Astrocyte (in vitro differentiated cells and primary cell): ENCODE measurements around the gene CCDC102A. TPM values are rescaled to one million over a fixed set of nuclear protein-coding genes. Genes with fewer than 3 reads are reported as not detected.
A peak's percentile ranks its signal among the peaks of the same experiment; 100 is the strongest.

ENCODE experiments used
- DNase-seq: peaks from one replicate; pipeline ENCODE4 v3.0.0-alpha.2; 2010; ENCODE audit warnings: low read depth
- FAIRE-seq: peaks from 2 replicates; lab custom pipeline; 2011; peaks lifted over from hg19 to GRCh38; lab: Jason Lieb, UNC
- H2AFZ ChIP-seq: 2 replicates; pipeline ENCODE4 v1.6.0; 2012; ENCODE audit warnings: low read depth, low read length, inconsistent platforms
- H3K27ac ChIP-seq: 2 replicates; pipeline ENCODE4 v1.5.1; 2011; ENCODE audit warnings: low read depth, low read length, inconsistent platforms
- H3K27me3 ChIP-seq: 2 replicates; pipeline ENCODE4 v1.6.0; 2011; ENCODE audit warnings: low read length, inconsistent platforms; ENCODE audit not compliant: insufficient read depth
- H3K36me3 ChIP-seq: 2 replicates; pipeline ENCODE4 v1.5.1; 2011; ENCODE audit warnings: low read length, inconsistent platforms; ENCODE audit not compliant: insufficient read depth
- H3K4me1 ChIP-seq: 2 replicates; pipeline ENCODE4 v1.5.1; 2011; ENCODE audit warnings: low read length, inconsistent platforms; ENCODE audit not compliant: insufficient read depth
- H3K4me2 ChIP-seq: 2 replicates; pipeline ENCODE4 v1.6.0; 2012; ENCODE audit warnings: low read length, inconsistent platforms
- H3K4me3 ChIP-seq: 2 replicates; pipeline ENCODE4 v1.5.1; 2011; ENCODE audit warnings: low read depth, mild to moderate bottlenecking, low read length, inconsistent platforms; ENCODE audit not compliant: insufficient read depth
- H3K79me2 ChIP-seq: 2 replicates; pipeline ENCODE4 v1.6.0; 2012; ENCODE audit warnings: mild to moderate bottlenecking, low read length, inconsistent platforms; ENCODE audit not compliant: insufficient read depth
- H3K9ac ChIP-seq: 2 replicates; pipeline ENCODE4 v1.6.0; 2012; ENCODE audit warnings: mild to moderate bottlenecking, low read length, inconsistent platforms
- H3K9me3 ChIP-seq: 2 replicates; pipeline ENCODE4 v1.5.1; 2012; ENCODE audit warnings: low read depth, mild to moderate bottlenecking, low read length, inconsistent platforms; ENCODE audit not compliant: insufficient read depth
- H4K20me1 ChIP-seq: 2 replicates; pipeline ENCODE4 v1.6.0; 2012; ENCODE audit warnings: low read length, inconsistent platforms; ENCODE audit not compliant: insufficient read depth
- H3K27ac Mint-ChIP-seq: one replicate; pipeline ENCODE4 v1.8.0; 2021; ENCODE audit warnings: mild to moderate bottlenecking, mixed read lengths; ENCODE audit not compliant: unreplicated experiment
- H3K27me3 Mint-ChIP-seq: one replicate; pipeline ENCODE4 v1.8.0; 2021; ENCODE audit warnings: low read depth, mixed read lengths; ENCODE audit not compliant: unreplicated experiment
- H3K36me3 Mint-ChIP-seq: one replicate; pipeline ENCODE4 v1.8.0; 2021; ENCODE audit warnings: low read depth, mixed read lengths; ENCODE audit not compliant: unreplicated experiment
- H3K4me1 Mint-ChIP-seq: one replicate; pipeline ENCODE4 v1.8.0; 2021; ENCODE audit warnings: low read depth, mixed read lengths; ENCODE audit not compliant: unreplicated experiment
- H3K4me3 Mint-ChIP-seq: one replicate; pipeline ENCODE4 v1.8.0; 2021; ENCODE audit warnings: mild to moderate bottlenecking, moderate library complexity, mixed read lengths; ENCODE audit not compliant: unreplicated experiment
- H3K9me3 Mint-ChIP-seq: one replicate; pipeline ENCODE4 v1.8.0; 2021; ENCODE audit warnings: mild to moderate bottlenecking, mixed read lengths; ENCODE audit not compliant: unreplicated experiment
- CTCF ChIP-seq: IDR thresholded peaks from 2 replicates; pipeline ENCODE4 v1.5.1; 2011; ENCODE audit warnings: low read depth, mild to moderate bottlenecking, inconsistent platforms, low read length, moderate library complexity; ENCODE audit not compliant: insufficient read depth
- EZH2 ChIP-seq: IDR thresholded peaks from 2 replicates; pipeline ENCODE4 v1.6.1; 2012; ENCODE audit warnings: mild to moderate bottlenecking, low read length, inconsistent platforms; ENCODE audit not compliant: insufficient read depth
- total RNA-seq: library from RNA; stranded (reverse); gene quantifications from 2 replicates; pipeline ENCODE4 v1.2.1, GENCODE V29; 2021

Gene CCDC102A
- total RNA-seq, 1 donor from 2014 or later: 8.8 TPM

- Mint-ChIP-seq H3K4me1 (peaks cover 44% of the 10 kb centered on the region), H3K9me3 (peaks cover 9% of the 10 kb centered on the region), H3K36me3 (peaks cover 4% of the 10 kb centered on the region), H3K27ac (peak overlapping the region; percentile 81), H3K4me3 (peak overlapping the region; percentile 2), H3K27me3 (peaks cover 10% of the 10 kb centered on the region)
- TF ChIP-seq EZH2 (no peak), CTCF (no peak)
- H3K27me3 ChIP-seq: no peaks in the 10 kb centered on the region
- FAIRE-seq (no peak), DNase-seq (no peak)
- H4K20me1 ChIP-seq: peaks cover 24% of the 10 kb centered on the region
- no peak overlapping the region for H3K4me2 ChIP-seq
- no peak overlapping the region for H2AFZ ChIP-seq
- no peaks in the 10 kb centered on the region for H3K36me3 ChIP-seq
- H3K9me3 ChIP-seq: no peaks in the 10 kb centered on the region
- H3K4me1 ChIP-seq: peaks cover 25% of the 10 kb centered on the region
- H3K27ac ChIP-seq: no peak overlapping the region
- H3K79me2 ChIP-seq: peaks cover 21% of the 10 kb centered on the region
- no peak overlapping the region for H3K9ac ChIP-seq
- H3K4me3 ChIP-seq: no peak overlapping the region
These were observed 5.2 kb downstream of the CCDC102A start for GRCh38 chr16:57531253-57531575.

- H3K27me3 ChIP-seq: no peaks in the 10 kb centered on the region
- no peak overlapping the region for H3K9ac ChIP-seq
- DNase-seq: no peak
- no peak for TF ChIP-seq CTCF
- no peak for TF ChIP-seq EZH2
- FAIRE-seq: no peak
- H3K4me1 Mint-ChIP-seq: peaks cover 44% of the 10 kb centered on the region
- H3K4me3 Mint-ChIP-seq: peak overlapping the region; percentile 54
- H4K20me1 ChIP-seq: peaks cover 24% of the 10 kb centered on the region
- peak overlapping the region; percentile 11 for H3K4me3 ChIP-seq
- H3K27me3 Mint-ChIP-seq: peaks cover 10% of the 10 kb centered on the region
- no peak overlapping the region for H2AFZ ChIP-seq
- H3K9me3 Mint-ChIP-seq: peaks cover 9% of the 10 kb centered on the region
- peak overlapping the region; percentile 81 for H3K27ac Mint-ChIP-seq
- peak overlapping the region; percentile 65 for H3K4me2 ChIP-seq
- H3K36me3 Mint-ChIP-seq: peaks cover 4% of the 10 kb centered on the region
- H3K79me2 ChIP-seq: peaks cover 21% of the 10 kb centered on the region
- no peak overlapping the region for H3K27ac ChIP-seq
- H3K4me1 ChIP-seq: peaks cover 24% of the 10 kb centered on the region
- no peaks in the 10 kb centered on the region for H3K36me3 ChIP-seq
- H3K9me3 ChIP-seq: no peaks in the 10 kb centered on the region
These were observed 5.7 kb downstream of the CCDC102A start for GRCh38 chr16:57530522-57531252.

- Mint-ChIP-seq H3K36me3 (peaks cover 4% of the 10 kb centered on the region), H3K27me3 (peaks cover 14% of the 10 kb centered on the region), H3K4me3 (peak overlapping the region; percentile 54), H3K27ac (peak overlapping the region; percentile 69), H3K4me1 (peaks cover 44% of the 10 kb centered on the region), H3K9me3 (peaks cover 9% of the 10 kb centered on the region)
- Histone ChIP-seq H3K27ac (no peak overlapping the region), H3K4me3 (peak overlapping the region; percentile 11), H3K9me3 (no peaks in the 10 kb centered on the region), H3K4me1 (peaks cover 22% of the 10 kb centered on the region), H3K4me2 (peak overlapping the region; percentile 65), H3K36me3 (no peaks in the 10 kb centered on the region), H4K20me1 (peaks cover 24% of the 10 kb centered on the region), H3K79me2 (peaks cover 19% of the 10 kb centered on the region), H2AFZ (no peak overlapping the region), H3K27me3 (no peaks in the 10 kb centered on the region), H3K9ac (no peak overlapping the region)
- no peak for FAIRE-seq
- TF ChIP-seq CTCF (no peak), EZH2 (no peak)
- peak; percentile 64 for DNase-seq
These were observed 6.3 kb downstream of the CCDC102A start for GRCh38 chr16:57530104-57530521.
